ENCODE data around the gene HPSE2. TPM values are rescaled to one million over a fixed set of nuclear protein-coding genes. Genes with fewer than 3 reads are reported as not detected.

Gene HPSE2
- total and polyA plus RNA-seq, 2 of the 13 experiments (the other 11 are each of a cell fraction or from before 2014, with no cell fraction given): 0.01 TPM; not detected in 1

GRCh38 chr10:98467506-98468318 lies 767.9 kb downstream of the HPSE2 start (continued):
- TF ChIP-seq, protein P1, sequence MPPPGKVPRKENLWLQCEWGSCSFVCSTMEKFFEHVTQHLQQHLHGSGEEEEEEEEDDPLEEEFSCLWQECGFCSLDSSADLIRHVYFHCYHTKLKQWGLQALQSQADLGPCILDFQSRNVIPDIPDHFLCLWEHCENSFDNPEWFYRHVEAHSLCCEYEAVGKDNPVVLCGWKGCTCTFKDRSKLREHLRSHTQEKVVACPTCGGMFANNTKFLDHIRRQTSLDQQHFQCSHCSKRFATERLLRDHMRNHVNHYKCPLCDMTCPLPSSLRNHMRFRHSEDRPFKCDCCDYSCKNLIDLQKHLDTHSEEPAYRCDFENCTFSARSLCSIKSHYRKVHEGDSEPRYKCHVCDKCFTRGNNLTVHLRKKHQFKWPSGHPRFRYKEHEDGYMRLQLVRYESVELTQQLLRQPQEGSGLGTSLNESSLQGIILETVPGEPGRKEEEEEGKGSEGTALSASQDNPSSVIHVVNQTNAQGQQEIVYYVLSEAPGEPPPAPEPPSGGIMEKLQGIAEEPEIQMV (CRISPR knock-in tag; IDR thresholded peaks at IDR 0.05; ENCODE audit: low read depth): no peak
- TF ChIP-seq ELF1 (CRISPR knock-in tag; IDR thresholded peaks at IDR 0.05): peak; percentile 59
- TF ChIP-seq, protein P2, sequence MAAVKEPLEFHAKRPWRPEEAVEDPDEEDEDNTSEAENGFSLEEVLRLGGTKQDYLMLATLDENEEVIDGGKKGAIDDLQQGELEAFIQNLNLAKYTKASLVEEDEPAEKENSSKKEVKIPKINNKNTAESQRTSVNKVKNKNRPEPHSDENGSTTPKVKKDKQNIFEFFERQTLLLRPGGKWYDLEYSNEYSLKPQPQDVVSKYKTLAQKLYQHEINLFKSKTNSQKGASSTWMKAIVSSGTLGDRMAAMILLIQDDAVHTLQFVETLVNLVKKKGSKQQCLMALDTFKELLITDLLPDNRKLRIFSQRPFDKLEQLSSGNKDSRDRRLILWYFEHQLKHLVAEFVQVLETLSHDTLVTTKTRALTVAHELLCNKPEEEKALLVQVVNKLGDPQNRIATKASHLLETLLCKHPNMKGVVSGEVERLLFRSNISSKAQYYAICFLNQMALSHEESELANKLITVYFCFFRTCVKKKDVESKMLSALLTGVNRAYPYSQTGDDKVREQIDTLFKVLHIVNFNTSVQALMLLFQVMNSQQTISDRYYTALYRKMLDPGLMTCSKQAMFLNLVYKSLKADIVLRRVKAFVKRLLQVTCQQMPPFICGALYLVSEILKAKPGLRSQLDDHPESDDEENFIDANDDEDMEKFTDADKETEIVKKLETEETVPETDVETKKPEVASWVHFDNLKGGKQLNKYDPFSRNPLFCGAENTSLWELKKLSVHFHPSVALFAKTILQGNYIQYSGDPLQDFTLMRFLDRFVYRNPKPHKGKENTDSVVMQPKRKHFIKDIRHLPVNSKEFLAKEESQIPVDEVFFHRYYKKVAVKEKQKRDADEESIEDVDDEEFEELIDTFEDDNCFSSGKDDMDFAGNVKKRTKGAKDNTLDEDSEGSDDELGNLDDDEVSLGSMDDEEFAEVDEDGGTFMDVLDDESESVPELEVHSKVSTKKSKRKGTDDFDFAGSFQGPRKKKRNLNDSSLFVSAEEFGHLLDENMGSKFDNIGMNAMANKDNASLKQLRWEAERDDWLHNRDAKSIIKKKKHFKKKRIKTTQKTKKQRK (IDR thresholded peaks at IDR 0.05; ENCODE audit: low read length): no peak
- TF ChIP-seq BCL3 (CRISPR knock-in tag; IDR thresholded peaks at IDR 0.05): no peak
- TF ChIP-seq, protein P3, sequence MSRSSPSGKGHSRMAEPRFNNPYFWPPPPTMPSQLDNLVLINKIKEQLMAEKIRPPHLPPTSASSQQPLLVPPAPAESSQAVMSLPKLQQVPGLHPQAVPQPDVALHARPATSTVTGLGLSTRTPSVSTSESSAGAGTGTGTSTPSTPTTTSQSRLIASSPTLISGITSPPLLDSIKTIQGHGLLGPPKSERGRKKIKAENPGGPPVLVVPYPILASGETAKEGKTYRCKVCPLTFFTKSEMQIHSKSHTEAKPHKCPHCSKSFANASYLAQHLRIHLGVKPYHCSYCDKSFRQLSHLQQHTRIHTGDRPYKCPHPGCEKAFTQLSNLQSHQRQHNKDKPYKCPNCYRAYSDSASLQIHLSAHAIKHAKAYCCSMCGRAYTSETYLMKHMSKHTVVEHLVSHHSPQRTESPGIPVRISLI (CRISPR knock-in tag; IDR thresholded peaks at IDR 0.05; ENCODE audit: borderline replicate concordance): no peak
- TF ChIP-seq ZKSCAN8 (CRISPR knock-in tag; IDR thresholded peaks at IDR 0.05; ENCODE audit: borderline replicate concordance): no peak
- no peak for TF ChIP-seq ATF3 (CRISPR knock-in tag; IDR thresholded peaks at IDR 0.05)
- TF ChIP-seq TBX2 (CRISPR knock-in tag; IDR thresholded peaks at IDR 0.05; ENCODE audit: borderline replicate concordance): peak; percentile 23; the same call in 1 of the 2 replicates
- TF ChIP-seq ZBTB38 (CRISPR knock-in tag; IDR thresholded peaks at IDR 0.05): no peak
- no peak for TF ChIP-seq POLR2A (IDR thresholded peaks at IDR 0.05; ENCODE audit: insufficient read depth in 1 of 2, low read depth in 2 of 2, low read length in 2 of 2)
- TF ChIP-seq ZNF800 (CRISPR knock-in tag; IDR thresholded peaks at IDR 0.05): no peak
- no peak for TF ChIP-seq SOX13 (IDR thresholded peaks at IDR 0.05)
- TF ChIP-seq SOX13 (CRISPR knock-in tag; conservative IDR thresholded peaks at IDR 0.05 in 1 of 2, IDR thresholded peaks at IDR 0.05 in 1 of 2): 0 out of 4 replicates have a peak, but pooled peaks of 1 of the 2 experiments have one; percentile 8
- TF ChIP-seq ZNF350 (CRISPR knock-in tag; IDR thresholded peaks at IDR 0.05; ENCODE audit: borderline replicate concordance, low read depth): no peak
- TF ChIP-seq ZNF431 (CRISPR knock-in tag; IDR thresholded peaks at IDR 0.05; ENCODE audit: borderline replicate concordance, low read depth): no peak
- TF ChIP-seq MYNN (CRISPR knock-in tag; IDR thresholded peaks at IDR 0.05; ENCODE audit: low read depth): 0 out of 2 replicates have a peak, but pooled peaks have one; percentile 82
- TF ChIP-seq TEF (CRISPR knock-in tag; IDR thresholded peaks at IDR 0.05): no peak
- no peak for TF ChIP-seq CBX1 (IDR thresholded peaks at IDR 0.05; ENCODE audit: low read depth)
